NCI-H2196 (cell line): ENCODE results near the gene GGA2.
A peak's percentile ranks its signal among the peaks of the same experiment; 100 is the strongest.
"Not testable (repeated sequence)": the region's sequence is repeated elsewhere in the genome, so short reads cannot be mapped to it uniquely, and the experiment has no call there.

Experiments used
- DNase-seq: peaks from one replicate; lab custom pipeline; 2025; ENCODE audit not compliant: unreplicated experiment; lab: John Stamatoyannopoulos, UW

GGA2 gene

GRCh38 chr16:23523876-23524385 lies 13.6 kb upstream of the GGA2 start:
- DNase-seq = no peak

GRCh38 chr16:23523321-23523720 lies 13.0 kb upstream of the GGA2 start:
- DNase-seq = no peak

GRCh38 chr16:23521965-23522364 lies 11.7 kb upstream of the GGA2 start:
- DNase-seq = no peak

GRCh38 chr16:23521037-23521743 lies 10.9 kb upstream of the GGA2 start:
- no peak for DNase-seq

GRCh38 chr16:23520500-23520899 lies 10.2 kb upstream of the GGA2 start:
- DNase-seq = no peak

- DNase-seq = no peak
Observed at GRCh38 chr16:23519282-23519681, 9.0 kb upstream of the GGA2 start.

GRCh38 chr16:23518435-23518891 lies 8.2 kb upstream of the GGA2 start:
- DNase-seq = peak; percentile 6

GRCh38 chr16:23516366-23517137 lies 6.3 kb upstream of the GGA2 start:
- no peak for DNase-seq

- DNase-seq = no peak
Observed at GRCh38 chr16:23515881-23516280, 5.6 kb upstream of the GGA2 start.

GRCh38 chr16:23514381-23515152 lies 4.3 kb upstream of the GGA2 start:
- DNase-seq = no peak

GRCh38 chr16:23512168-23512695 lies 1.9 kb upstream of the GGA2 start:
- DNase-seq = no peak

GRCh38 chr16:23511731-23512130 lies 1.4 kb upstream of the GGA2 start:
- no peak for DNase-seq

GRCh38 chr16:23510915-23511270 lies 599 bp upstream of the GGA2 start:
- not testable (repeated sequence) for DNase-seq

- no peak for DNase-seq
Observed at GRCh38 chr16:23509782-23510163, 521 bp downstream of the GGA2 start.

- no peak for DNase-seq
Observed at GRCh38 chr16:23509441-23509754, 896 bp downstream of the GGA2 start.

GRCh38 chr16:23508589-23509440 lies 1.5 kb downstream of the GGA2 start:
- no peak for DNase-seq

- DNase-seq = no peak
Observed at GRCh38 chr16:23506606-23506994, 3.7 kb downstream of the GGA2 start.

- no peak for DNase-seq
Observed at GRCh38 chr16:23505671-23506605, 4.4 kb downstream of the GGA2 start.

GRCh38 chr16:23505180-23505665 lies 5.1 kb downstream of the GGA2 start:
- no peak for DNase-seq
